Right cardiac atrium (tissue), 5 donors: ENCODE data around the gene EFHC1. TPM values are rescaled to one million over a fixed set of nuclear protein-coding genes. Genes with fewer than 3 reads are reported as not detected.
"Not testable (repeated sequence)": the region's sequence is repeated elsewhere in the genome, so short reads cannot be mapped to it uniquely, and the experiment has no call there.

Experiments used
- ATAC-seq, 2 donors: fragments of 200-7000 bp; cut with Tn5 transposase; one replicate each; pipeline versions ENCODE4 v1.8.0 to v1.9.1; 2020; ENCODE audit warnings: moderate library complexity in 2 of 2, mild to moderate bottlenecking in 1 of 2
- DNase-seq, 3 donors: peaks; one replicate each; pipeline ENCODE4 v3.0.0-alpha.2; 2020
- H3K27ac ChIP-seq: one replicate; pipeline ENCODE4 v1.5.1; 2013; ENCODE audit warnings: mild to moderate bottlenecking, low read length, control low read depth, moderate library complexity
- H3K27me3 ChIP-seq: one replicate; pipeline ENCODE4 v1.6.1; 2013; ENCODE audit not compliant: control insufficient read depth, insufficient read depth
- H3K4me1 ChIP-seq: one replicate; pipeline ENCODE4 v1.6.1; 2013; ENCODE audit warnings: low read length; ENCODE audit not compliant: control insufficient read depth, insufficient read depth
- H3K4me3 ChIP-seq: one replicate; pipeline ENCODE4 v1.5.1; 2013; ENCODE audit warnings: low read length, control low read depth
- H3K9me3 ChIP-seq: one replicate; pipeline ENCODE4 v1.6.1; 2013; ENCODE audit warnings: low read length; ENCODE audit not compliant: control insufficient read depth
- WGBS: extraction: QIAGEN DNeasy Blood & Tissue Kit; methylation state at CpG from one replicate; pipeline ENCODE4 v1.1.7; 2013; 5-methylcytosine and 5-hydroxymethylcytosine counted together
- intact Hi-C, 4 donors: fragments of 100-400 bp; cut with DNase I; formaldehyde crosslinking; loops; one replicate each; pipeline versions ENCODE4 v1.11.0 to v1.14.0; 2022 to 2023
- polyA plus RNA-seq: library from polyadenylated mRNA; stranded (reverse); fragments of 200-250 nt; gene quantifications from one replicate; pipeline ENCODE4 v1.2.3, GENCODE V29; 2013
- total RNA-seq, 4 donors: library from RNA; stranded (reverse); fragmentation: NEBNext Ultra II Directional; extraction: Animal tissue kit (Norgen Biotek cat#: 25700); gene quantifications; one replicate each; pipeline ENCODE4 v1.2.1, GENCODE V29; 2021
- donor health status: healthy with polysubstance abuse.
- donor health status: DM: no; HTN: yes; CAD: no.
- donor health status: DM: no; HTN: no; CAD: no.
- donor health status: DM: no; HTN: yes; CAD: no; lungs with severe emphysema.
- donor health status: DM: yes; HTN: yes; CAD: no.

The EFHC1 gene
- total and polyA plus RNA-seq, 5 donors = 4.9 to 10.5 (median 10.0) TPM

GRCh38 chr6:52385074-52385473 lies 35.1 kb upstream of the EFHC1 start:
- no peaks in the 10 kb centered on the region for H3K4me1 ChIP-seq
- ATAC-seq (no peak), DNase-seq (no peak)
- no peak overlapping the region for H3K4me3 ChIP-seq
- H3K27ac ChIP-seq = no peak overlapping the region
- 94% methylated on average over 4 of the region's 4 CpGs for WGBS
- no peaks in the 10 kb centered on the region for H3K9me3 ChIP-seq
- no peaks in the 10 kb centered on the region for H3K27me3 ChIP-seq
- intact Hi-C loops = no loop called here

GRCh38 chr6:52388119-52388518 lies 32.0 kb upstream of the EFHC1 start:
- WGBS = 82% methylated on average over 4 of the region's 4 CpGs
- intact Hi-C loops, H3K27me3 ChIP-seq, H3K9me3 ChIP-seq, DNase-seq, H3K27ac ChIP-seq, H3K4me3 ChIP-seq, ATAC-seq, H3K4me1 ChIP-seq: not testable (repeated sequence)

GRCh38 chr6:52388790-52389189 lies 31.4 kb upstream of the EFHC1 start:
- Histone ChIP-seq H3K9me3 (no peaks in the 10 kb centered on the region), H3K27ac (no peak overlapping the region), H3K4me3 (no peak overlapping the region), H3K4me1 (no peaks in the 10 kb centered on the region), H3K27me3 (no peaks in the 10 kb centered on the region)
- ATAC-seq (no peak), DNase-seq (no peak)
- WGBS = 85% methylated on average over 4 of the region's 4 CpGs
- intact Hi-C loops = no loop called here

- H3K4me3 ChIP-seq = no peak overlapping the region
- ATAC-seq (peak; percentile 19 to 25), DNase-seq (no peak)
- 66% methylated on average over 1 of the region's 1 CpG for WGBS
- intact Hi-C loops = no loop called here
- no peaks in the 10 kb centered on the region for H3K9me3 ChIP-seq
- H3K4me1 ChIP-seq = no peaks in the 10 kb centered on the region
- no peak overlapping the region for H3K27ac ChIP-seq
- H3K27me3 ChIP-seq = no peaks in the 10 kb centered on the region
Measured at GRCh38 chr6:52389264-52389625, 30.9 kb upstream of the EFHC1 start.

GRCh38 chr6:52389626-52390360 lies 30.3 kb upstream of the EFHC1 start:
- H3K27ac ChIP-seq = no peak overlapping the region
- H3K4me1 ChIP-seq = no peaks in the 10 kb centered on the region
- H3K9me3 ChIP-seq = no peaks in the 10 kb centered on the region
- ATAC-seq (peak; percentile 76 to 80), DNase-seq (peak; percentile 44 to 72 (median 72))
- no peak overlapping the region for H3K4me3 ChIP-seq
- no peaks in the 10 kb centered on the region for H3K27me3 ChIP-seq
- WGBS = 11% methylated on average over 8 of the region's 8 CpGs
- intact Hi-C loops = loop anchor here in 1 of 4 donors (10.0 kb wide), 1 partner anchor 85 kb away; no protein-coding TSS in a partner anchor

GRCh38 chr6:52390361-52390727 lies 29.8 kb upstream of the EFHC1 start:
- Histone ChIP-seq H3K27me3 (no peaks in the 10 kb centered on the region), H3K4me3 (no peak overlapping the region), H3K9me3 (no peaks in the 10 kb centered on the region), H3K4me1 (no peaks in the 10 kb centered on the region), H3K27ac (no peak overlapping the region)
- DNase-seq = no peak
- WGBS = 44% methylated on average over 4 of the region's 4 CpGs
- intact Hi-C loops = loop anchor here in 1 of 4 donors (10.0 kb wide), 1 partner anchor 86 kb away; no protein-coding TSS in a partner anchor
- ATAC-seq = peak in 1 of 2 donors; percentile 55

- ATAC-seq (no peak), DNase-seq (no peak)
- H3K4me1 ChIP-seq = no peaks in the 10 kb centered on the region
- WGBS = 86% methylated on average over 1 of the region's 1 CpG
- intact Hi-C loops = loop anchor here in 1 of 4 donors (10.0 kb wide), 1 partner anchor 87 kb away; no protein-coding TSS in a partner anchor
- H3K27me3 ChIP-seq = no peaks in the 10 kb centered on the region
- no peaks in the 10 kb centered on the region for H3K9me3 ChIP-seq
- H3K27ac ChIP-seq = no peak overlapping the region
- H3K4me3 ChIP-seq = no peak overlapping the region
Measured at GRCh38 chr6:52391599-52391998, 28.5 kb upstream of the EFHC1 start.

GRCh38 chr6:52392944-52393343 lies 27.2 kb upstream of the EFHC1 start:
- no peak overlapping the region for H3K4me3 ChIP-seq
- no peak for DNase-seq
- intact Hi-C loops = loop anchor here in 1 of 4 donors (10.0 kb wide), 1 partner anchor 88 kb away; no protein-coding TSS in a partner anchor
- no peak for ATAC-seq
- WGBS = 80% methylated on average over 1 of the region's 1 CpG
- H3K27ac ChIP-seq = no peak overlapping the region
- no peaks in the 10 kb centered on the region for H3K27me3 ChIP-seq
- H3K4me1 ChIP-seq = no peaks in the 10 kb centered on the region
- H3K9me3 ChIP-seq = no peaks in the 10 kb centered on the region

GRCh38 chr6:52393780-52394179 lies 26.4 kb upstream of the EFHC1 start:
- intact Hi-C loops = loop anchor here in 1 of 4 donors (10.0 kb wide), 1 partner anchor 89 kb away; no protein-coding TSS in a partner anchor
- no peaks in the 10 kb centered on the region for H3K9me3 ChIP-seq
- no peaks in the 10 kb centered on the region for H3K4me1 ChIP-seq
- whole genome bisulfite sequencing = 98% methylated on average over 1 of the region's 1 CpG
- H3K27me3 ChIP-seq = no peaks in the 10 kb centered on the region
- H3K4me3 ChIP-seq = no peak overlapping the region
- DNase-seq (no peak), ATAC-seq (no peak)
- no peak overlapping the region for H3K27ac ChIP-seq

GRCh38 chr6:52394251-52394666 lies 25.9 kb upstream of the EFHC1 start:
- no peak for DNase-seq
- H3K27me3 ChIP-seq = no peaks in the 10 kb centered on the region
- intact Hi-C loops = loop anchor here in 1 of 4 donors (10.0 kb wide), 1 partner anchor 89 kb away; no protein-coding TSS in a partner anchor
- no peaks in the 10 kb centered on the region for H3K9me3 ChIP-seq
- 83% methylated on average over 4 of the region's 4 CpGs for WGBS
- no peak for ATAC-seq
- no peak overlapping the region for H3K27ac ChIP-seq
- H3K4me3 ChIP-seq = no peak overlapping the region
- no peaks in the 10 kb centered on the region for H3K4me1 ChIP-seq

GRCh38 chr6:52395969-52396368 lies 24.2 kb upstream of the EFHC1 start:
- no peak for DNase-seq
- intact Hi-C loops = loop anchor here in 2 of 4 donors (5.0 to 10.0 kb wide), 2 partner anchors 91 to 109 kb away; no protein-coding TSS in a partner anchor
- Histone ChIP-seq H3K4me3 (no peak overlapping the region), H3K27me3 (no peaks in the 10 kb centered on the region), H3K4me1 (no peaks in the 10 kb centered on the region), H3K9me3 (no peaks in the 10 kb centered on the region), H3K27ac (no peak overlapping the region)
- WGBS = 78% methylated on average over 2 of the region's 2 CpGs
- ATAC-seq = no peak
